Epithelial cell of prostate (primary cell): ENCODE measurements around the gene PARN.

ENCODE experiments used
- DNase-seq: peaks from one replicate; pipeline ENCODE4 v3.0.0-alpha.2; 2011; ENCODE audit warnings: low read depth, low spot score
- H3K27ac ChIP-seq: fragments of 450-650 bp; 2 replicates; pipeline ENCODE4 v1.5.1; 2017; ENCODE audit warnings: mild to moderate bottlenecking

PARN gene

GRCh38 chr16:14388243-14388642 is 241.8 kb downstream of the PARN start:
- DNase-seq, result no peak
- H3K27ac ChIP-seq, result no peak overlapping the region

GRCh38 chr16:14386115-14386514 is 243.9 kb downstream of the PARN start:
- DNase-seq, result no peak
- no peak overlapping the region for H3K27ac ChIP-seq
